Activated CD8-positive, alpha-beta T cell treated with anti-CD3 and anti-CD28 coated beads for 36 hours (primary cell): ENCODE measurements around the gene DUSP14. TPM values are rescaled to one million over a fixed set of nuclear protein-coding genes. Genes with fewer than 3 reads are reported as not detected.

Experiments
- ATAC-seq: fragments of 200-7000 bp; cut with Tn5 transposase; one replicate; pipeline ENCODE4 v1.10.0; 2021; ENCODE audit warnings: mild to moderate bottlenecking, moderate library complexity
- CTCF ChIA-PET: fragments of 350-600 bp; sonication (Branson Sonifier 250); formaldehyde crosslinking; loops from one replicate; lab custom pipeline; 2021; ENCODE audit warnings: antibody characterized with exemption; lab: Charles Lee
- POLR2A ChIA-PET: fragments of 350-600 bp; sonication (Branson Sonifier 250); formaldehyde crosslinking; loops from one replicate; lab custom pipeline; 2021; ENCODE audit warnings: antibody characterized with exemption; lab: Charles Lee
- DNase-seq: peaks from one replicate; pipeline ENCODE4 v3.0.0-alpha.2; 2020
- H3K27ac Mint-ChIP-seq: one replicate; pipeline ENCODE4 v1.8.0; 2021; ENCODE audit warnings: mild to moderate bottlenecking, mixed read lengths
- H3K27me3 Mint-ChIP-seq: one replicate; pipeline ENCODE4 v1.8.0; 2021; ENCODE audit warnings: mixed read lengths
- H3K36me3 Mint-ChIP-seq: one replicate; pipeline ENCODE4 v1.8.0; 2021; ENCODE audit warnings: low read depth, mixed read lengths
- H3K4me1 Mint-ChIP-seq: one replicate; pipeline ENCODE4 v1.8.0; 2021; ENCODE audit warnings: low read depth, mixed read lengths
- H3K4me3 Mint-ChIP-seq: one replicate; pipeline ENCODE4 v1.8.0; 2021; ENCODE audit warnings: mild to moderate bottlenecking, moderate library complexity, mixed read lengths
- H3K9me3 Mint-ChIP-seq: one replicate; pipeline ENCODE4 v1.8.0; 2021; ENCODE audit warnings: mixed read lengths
- intact Hi-C: fragments of 100-400 bp; cut with micrococcal nuclease; formaldehyde crosslinking; loops from one replicate; pipeline ENCODE4 v1.10.0; 2022
- total RNA-seq, 2 experiments: library from RNA; stranded (reverse); gene quantifications; one replicate each; pipeline ENCODE4 v1.2.3, GENCODE V29; 2021
- TF ChIP-seq, protein P1 (sequence below): fragments of 200-600 bp; IDR thresholded peaks from one replicate; pipeline ENCODE4 v1.8.0; 2022; ENCODE audit warnings: antibody characterized with exemption, mild to moderate bottlenecking

Gene DUSP14
- total RNA-seq, 2 experiments from 2014 or later = 13.3 to 15.5 TPM

DNA sequence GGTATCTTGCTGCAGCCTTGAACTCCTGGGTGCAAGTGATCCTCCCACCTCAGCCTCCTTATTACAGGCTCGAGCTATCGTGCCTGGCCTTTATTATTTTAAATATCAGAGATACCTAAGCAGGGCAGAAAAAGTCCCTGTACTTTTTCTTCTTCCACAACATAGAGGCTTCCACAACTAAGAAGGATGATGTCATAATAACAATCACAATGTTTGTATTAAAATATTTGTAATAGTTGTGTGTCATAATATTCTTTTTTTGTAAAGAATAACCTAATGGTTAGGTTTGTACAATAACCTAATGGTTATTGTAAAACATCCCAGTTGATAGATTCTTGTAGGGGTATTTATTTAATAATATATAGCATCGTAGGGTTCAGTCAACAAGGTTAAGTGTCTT is 26.7 kb upstream of the DUSP14 start:
- no peak overlapping the region for H3K27ac Mint-ChIP-seq
- ATAC-seq (no peak), DNase-seq (no peak)
- H3K4me3 Mint-ChIP-seq = no peak overlapping the region
- intact Hi-C loops = no loop called here
- H3K36me3 Mint-ChIP-seq = peaks cover 41% of the 10 kb centered on the region
- ChIA-PET CTCF (no interaction called here), POLR2A (no interaction called here)
- no peaks in the 10 kb centered on the region for H3K9me3 Mint-ChIP-seq
- peaks cover 8% of the 10 kb centered on the region for H3K4me1 Mint-ChIP-seq
- H3K27me3 Mint-ChIP-seq = no peaks in the 10 kb centered on the region
- TF ChIP-seq, protein P1, sequence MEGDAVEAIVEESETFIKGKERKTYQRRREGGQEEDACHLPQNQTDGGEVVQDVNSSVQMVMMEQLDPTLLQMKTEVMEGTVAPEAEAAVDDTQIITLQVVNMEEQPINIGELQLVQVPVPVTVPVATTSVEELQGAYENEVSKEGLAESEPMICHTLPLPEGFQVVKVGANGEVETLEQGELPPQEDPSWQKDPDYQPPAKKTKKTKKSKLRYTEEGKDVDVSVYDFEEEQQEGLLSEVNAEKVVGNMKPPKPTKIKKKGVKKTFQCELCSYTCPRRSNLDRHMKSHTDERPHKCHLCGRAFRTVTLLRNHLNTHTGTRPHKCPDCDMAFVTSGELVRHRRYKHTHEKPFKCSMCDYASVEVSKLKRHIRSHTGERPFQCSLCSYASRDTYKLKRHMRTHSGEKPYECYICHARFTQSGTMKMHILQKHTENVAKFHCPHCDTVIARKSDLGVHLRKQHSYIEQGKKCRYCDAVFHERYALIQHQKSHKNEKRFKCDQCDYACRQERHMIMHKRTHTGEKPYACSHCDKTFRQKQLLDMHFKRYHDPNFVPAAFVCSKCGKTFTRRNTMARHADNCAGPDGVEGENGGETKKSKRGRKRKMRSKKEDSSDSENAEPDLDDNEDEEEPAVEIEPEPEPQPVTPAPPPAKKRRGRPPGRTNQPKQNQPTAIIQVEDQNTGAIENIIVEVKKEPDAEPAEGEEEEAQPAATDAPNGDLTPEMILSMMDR = no peak

DNA sequence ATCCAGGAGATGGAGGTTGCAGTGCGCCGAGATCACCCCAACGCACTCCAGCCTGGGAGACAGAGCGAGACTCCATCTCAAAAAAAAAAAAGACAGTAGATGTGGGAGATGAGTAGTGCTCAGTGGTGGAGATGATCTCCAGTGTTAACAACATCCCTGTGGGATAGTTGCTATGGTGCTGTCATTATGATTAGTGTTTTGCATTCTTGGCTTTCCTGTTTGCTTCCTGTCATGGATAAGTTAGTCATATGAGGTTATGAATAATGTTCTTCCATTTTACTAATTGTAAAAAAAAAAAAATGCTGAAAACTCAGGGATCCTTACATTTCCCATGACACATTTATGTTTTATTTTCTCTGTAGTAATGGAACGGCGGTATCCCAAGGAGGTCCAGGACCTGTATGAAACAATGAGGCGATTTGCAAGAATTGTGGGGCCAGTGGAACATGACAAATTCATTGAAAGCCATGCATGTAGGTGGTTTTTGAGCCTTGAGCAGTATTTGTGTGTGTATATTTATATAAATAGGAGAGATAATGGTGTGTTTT is 24.5 kb upstream of the DUSP14 start:
- no peaks in the 10 kb centered on the region for H3K9me3 Mint-ChIP-seq
- H3K36me3 Mint-ChIP-seq = peaks cover 38% of the 10 kb centered on the region
- H3K4me1 Mint-ChIP-seq = peaks cover 8% of the 10 kb centered on the region
- ChIA-PET CTCF (interaction anchor here (1.3 kb wide), 1 partner anchor 92 kb away, joined by 6 read pairs; no protein-coding TSS in a partner anchor), POLR2A (no interaction called here)
- no peak for DNase-seq
- H3K4me3 Mint-ChIP-seq = no peak overlapping the region
- TF ChIP-seq, protein P1 = no peak
- H3K27me3 Mint-ChIP-seq = no peaks in the 10 kb centered on the region
- no peak for ATAC-seq
- intact Hi-C loops = no loop called here
- no peak overlapping the region for H3K27ac Mint-ChIP-seq

DNA sequence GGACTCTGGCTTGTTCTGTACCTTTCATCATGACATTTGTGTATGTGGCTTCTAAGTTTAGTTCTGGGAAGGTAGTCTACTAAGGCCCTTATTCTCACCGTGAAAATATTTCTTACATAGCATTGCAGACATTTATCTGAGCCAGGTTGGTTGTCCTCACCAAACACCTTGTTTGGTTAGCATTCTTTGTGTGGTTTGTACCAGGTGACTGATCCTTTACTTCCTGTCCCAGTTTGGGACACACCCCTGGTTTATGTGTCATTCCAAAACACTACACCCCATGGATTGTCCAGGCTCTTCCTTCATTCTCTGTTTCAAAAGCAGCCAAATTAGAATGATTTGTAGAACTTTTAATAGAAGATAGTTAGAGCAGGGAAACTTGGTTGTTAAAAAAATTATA is 23.2 kb upstream of the DUSP14 start:
- ChIA-PET CTCF (no interaction called here), POLR2A (no interaction called here)
- intact Hi-C loops = no loop called here
- TF ChIP-seq, protein P1 = no peak
- H3K27me3 Mint-ChIP-seq = no peaks in the 10 kb centered on the region
- ATAC-seq = no peak
- H3K4me1 Mint-ChIP-seq = peaks cover 3% of the 10 kb centered on the region
- no peak overlapping the region for H3K4me3 Mint-ChIP-seq
- H3K27ac Mint-ChIP-seq = no peak overlapping the region
- no peaks in the 10 kb centered on the region for H3K9me3 Mint-ChIP-seq
- H3K36me3 Mint-ChIP-seq = peaks cover 43% of the 10 kb centered on the region
- no peak for DNase-seq

DNA sequence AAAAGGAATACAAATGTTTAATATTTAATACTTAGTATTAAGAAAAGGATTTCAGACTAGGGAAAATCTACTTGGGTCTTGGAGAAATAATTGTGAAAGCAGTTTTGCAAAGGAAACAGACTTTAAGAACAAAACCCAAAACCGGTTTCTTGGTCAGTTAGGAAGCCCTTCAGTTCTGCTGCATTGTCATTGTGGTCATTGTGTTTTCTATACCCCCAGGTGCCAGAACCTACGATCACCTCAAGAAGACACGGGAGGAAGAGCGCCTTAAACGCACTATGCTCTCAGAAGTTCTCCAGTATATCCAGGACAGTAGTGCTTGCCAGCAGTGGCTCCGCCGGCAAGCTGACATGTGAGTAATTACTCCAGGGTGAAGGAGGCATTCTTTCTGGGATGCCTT is 19.5 kb upstream of the DUSP14 start:
- no peaks in the 10 kb centered on the region for H3K9me3 Mint-ChIP-seq
- TF ChIP-seq, protein P1 = no peak
- H3K27me3 Mint-ChIP-seq = no peaks in the 10 kb centered on the region
- no peaks in the 10 kb centered on the region for H3K4me1 Mint-ChIP-seq
- ChIA-PET CTCF (interaction anchor here (1.6 kb wide), 1 partner anchor 17 kb away, joined by 3 read pairs; no protein-coding TSS in a partner anchor), POLR2A (interaction anchor here (1.3 kb wide), 1 partner anchor 9 kb away, joined by 3 read pairs; no protein-coding TSS in a partner anchor)
- ATAC-seq (no peak), DNase-seq (no peak)
- intact Hi-C loops = no loop called here
- no peak overlapping the region for H3K4me3 Mint-ChIP-seq
- H3K36me3 Mint-ChIP-seq = peaks cover 44% of the 10 kb centered on the region
- H3K27ac Mint-ChIP-seq = no peak overlapping the region

DNA sequence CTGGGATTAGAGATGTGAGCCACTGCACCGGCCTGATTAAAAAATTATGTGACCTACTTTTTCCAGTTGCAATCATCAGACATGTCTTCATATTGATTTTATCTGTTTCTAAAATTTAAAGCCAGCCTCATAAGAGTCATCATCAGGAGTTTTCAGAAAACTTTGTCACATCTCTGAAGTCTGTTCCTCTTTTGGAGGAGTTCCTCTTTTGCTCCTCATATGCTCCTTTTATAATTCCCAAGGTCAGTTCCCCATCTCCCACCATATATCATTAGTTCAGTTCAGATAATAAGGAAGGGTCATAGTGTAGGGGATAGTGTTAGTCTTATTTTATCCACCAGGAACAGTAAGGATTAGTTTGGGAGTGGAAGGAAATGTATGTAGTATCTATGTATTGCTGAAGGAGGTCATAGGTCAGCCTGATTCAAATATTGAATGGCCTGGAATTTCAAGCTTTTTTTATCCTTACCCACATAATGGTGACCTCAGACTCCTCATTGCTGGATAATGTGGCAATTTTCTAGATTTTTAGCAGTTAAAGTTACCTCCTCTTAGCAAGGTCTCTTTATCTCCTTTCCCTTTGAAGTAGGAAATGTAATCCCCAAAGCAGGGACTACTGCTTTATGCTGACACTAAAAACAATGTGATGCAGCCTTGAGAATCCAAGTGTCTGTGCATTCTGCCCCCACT is 13.8 kb upstream of the DUSP14 start:
- DNase-seq (no peak), ATAC-seq (no peak)
- no peak overlapping the region for H3K4me3 Mint-ChIP-seq
- no peaks in the 10 kb centered on the region for H3K27me3 Mint-ChIP-seq
- no peaks in the 10 kb centered on the region for H3K9me3 Mint-ChIP-seq
- H3K4me1 Mint-ChIP-seq = no peaks in the 10 kb centered on the region
- no peak overlapping the region for H3K27ac Mint-ChIP-seq
- intact Hi-C loops = no loop called here
- POLR2A ChIA-PET = no interaction called here
- TF ChIP-seq, protein P1 = no peak
- CTCF ChIA-PET = interaction anchor here (1.1 to 1.3 kb wide), 2 partner anchors 12 to 103 kb away, joined by 3 read pairs; no protein-coding TSS in a partner anchor
- H3K36me3 Mint-ChIP-seq = peaks cover 42% of the 10 kb centered on the region
